Mesendoderm (in vitro differentiated cells): Measurements from ENCODE around the gene HSPB2.

Experiments used
- DNase-seq: peaks from one replicate; pipeline ENCODE4 v3.0.0; 2013
- H2AK5ac ChIP-seq: 2 replicates; pipeline ENCODE4 v1.6.1; 2013; ENCODE audit warnings: low read length, inconsistent platforms
- H2BK120ac ChIP-seq: 2 replicates; pipeline ENCODE4 v1.6.1; 2013; ENCODE audit warnings: low read depth, mild to moderate bottlenecking, low read length, moderate library complexity, mixed read lengths
- H2BK15ac ChIP-seq: replicated peaks from 2 replicates; pipeline ENCODE4 v1.6.1; 2013; ENCODE audit warnings: low read depth, mild to moderate bottlenecking, moderate library complexity
- H2BK5ac ChIP-seq: 2 replicates; pipeline ENCODE4 v1.6.1; 2013; ENCODE audit warnings: low read length, inconsistent platforms
- H3K18ac ChIP-seq: 2 replicates; pipeline ENCODE4 v1.6.1; 2013; ENCODE audit warnings: mild to moderate bottlenecking, low read length, mixed read lengths
- H3K23ac ChIP-seq: one replicate; pipeline ENCODE4 v1.6.1; 2013; ENCODE audit warnings: low read length
- H3K27ac ChIP-seq: 2 replicates; pipeline ENCODE4 v1.5.1; 2013; ENCODE audit warnings: low read depth, mild to moderate bottlenecking, inconsistent platforms, low read length, moderate library complexity
- H3K27me3 ChIP-seq: 2 replicates; pipeline ENCODE4 v1.6.1; 2013; ENCODE audit warnings: low read length, control low read depth, mild to moderate bottlenecking, inconsistent platforms; ENCODE audit not compliant: insufficient read depth, poor library complexity
- H3K36me3 ChIP-seq: 2 replicates; pipeline ENCODE4 v1.6.1; 2013; ENCODE audit warnings: low read length, inconsistent platforms; ENCODE audit not compliant: control insufficient read depth, insufficient read depth
- H3K4ac ChIP-seq: one replicate; pipeline ENCODE4 v1.6.1; 2013; ENCODE audit warnings: low read depth, mild to moderate bottlenecking, low read length, moderate library complexity
- H3K4me1 ChIP-seq: 2 replicates; pipeline ENCODE4 v1.6.1; 2013; ENCODE audit warnings: low read depth, low read length, inconsistent platforms; ENCODE audit not compliant: control insufficient read depth
- H3K4me2 ChIP-seq: 2 replicates; pipeline ENCODE4 v1.6.1; 2013; ENCODE audit warnings: low read length
- H3K4me3 ChIP-seq: 2 replicates; pipeline ENCODE4 v1.5.1; 2013; ENCODE audit warnings: mild to moderate bottlenecking, low read length
- H3K56ac ChIP-seq: one replicate; pipeline ENCODE4 v1.6.1; 2013; ENCODE audit warnings: low read length
- H3K79me1 ChIP-seq: 2 replicates; pipeline ENCODE4 v1.6.1; 2013; ENCODE audit warnings: low read length, inconsistent platforms
- H3K79me2 ChIP-seq: 2 replicates; pipeline ENCODE4 v1.6.1; 2013; ENCODE audit warnings: mild to moderate bottlenecking, low read length; ENCODE audit not compliant: control insufficient read depth, insufficient read depth
- H3K9ac ChIP-seq: 2 replicates; pipeline ENCODE4 v1.6.1; 2013; ENCODE audit warnings: low read length, inconsistent platforms
- H4K5ac ChIP-seq: one replicate; pipeline ENCODE4 v1.6.1; 2013; ENCODE audit warnings: low read length
- H4K8ac ChIP-seq: one replicate; pipeline ENCODE4 v1.6.1; 2013; ENCODE audit warnings: low read depth, mild to moderate bottlenecking, control low read depth, low read length, moderate library complexity
- WGBS: extraction: QIAGEN DNeasy Blood & Tissue Kit; methylation state at CpG from one replicate; pipeline ENCODE4 v1.1.7; 2013; ENCODE audit warnings: low lambda C conversion rate, missing lambda C conversion rate; ENCODE audit not compliant: insufficient coverage; ENCODE audit errors: extremely low coverage; 5-methylcytosine and 5-hydroxymethylcytosine counted together

HSPB2 gene

GRCh38 chr11:111922803-111923202, 10.3 kb downstream of the HSPB2 start:
- Histone ChIP-seq H3K4me2 (no peak overlapping the region), H3K18ac (no peak overlapping the region), H2BK5ac (no peak overlapping the region), H3K23ac (no peak overlapping the region), H2AK5ac (no peak overlapping the region), H2BK15ac (no peak overlapping the region), H3K36me3 (no peaks in the 10 kb centered on the region), H3K27ac (no peak overlapping the region), H3K4me1 (peaks cover 2% of the 10 kb centered on the region), H3K79me1 (no peaks in the 10 kb centered on the region), H3K4ac (no peak overlapping the region), H3K56ac (no peak overlapping the region), H2BK120ac (no peak overlapping the region), H4K8ac (no peak overlapping the region), H3K9ac (no peak overlapping the region), H3K79me2 (no peaks in the 10 kb centered on the region), H4K5ac (no peak overlapping the region), H3K4me3 (no peak overlapping the region), H3K27me3 (no peaks in the 10 kb centered on the region)
- WGBS, result no CpG with 5 or more reads among the region's 2 CpGs
- DNase-seq, result no peak

GRCh38 chr11:111923351-111923788, 10.8 kb downstream of the HSPB2 start:
- WGBS, result no CpG with 5 or more reads among the region's 5 CpGs
- Histone ChIP-seq H3K36me3 (no peaks in the 10 kb centered on the region), H3K27ac (no peak overlapping the region), H3K4me1 (peaks cover 2% of the 10 kb centered on the region), H3K4ac (peak overlapping the region; percentile 22), H2BK5ac (no peak overlapping the region), H3K23ac (no peak overlapping the region), H3K18ac (no peak overlapping the region), H3K9ac (no peak overlapping the region), H3K79me1 (no peaks in the 10 kb centered on the region), H4K5ac (no peak overlapping the region), H3K4me2 (no peak overlapping the region), H3K56ac (no peak overlapping the region), H2AK5ac (no peak overlapping the region), H4K8ac (peak overlapping the region; percentile 15), H3K27me3 (no peaks in the 10 kb centered on the region), H3K79me2 (no peaks in the 10 kb centered on the region), H3K4me3 (no peak overlapping the region), H2BK15ac (no peak overlapping the region), H2BK120ac (no peak overlapping the region)
- DNase-seq, result peak; percentile 49

GRCh38 chr11:111923951-111924350, 11.4 kb downstream of the HSPB2 start:
- DNase-seq, result no peak
- H3K4me2 ChIP-seq, result no peak overlapping the region
- no peak overlapping the region for H2AK5ac ChIP-seq
- no peak overlapping the region for H3K4me3 ChIP-seq
- peak overlapping the region; percentile 22 for H3K4ac ChIP-seq
- H3K79me1 ChIP-seq, result no peaks in the 10 kb centered on the region
- H3K18ac ChIP-seq, result no peak overlapping the region
- H4K5ac ChIP-seq, result no peak overlapping the region
- no peaks in the 10 kb centered on the region for H3K79me2 ChIP-seq
- no peaks in the 10 kb centered on the region for H3K27me3 ChIP-seq
- peak overlapping the region; percentile 59 for H3K56ac ChIP-seq
- peak overlapping the region; percentile 8 for H4K8ac ChIP-seq
- no peak overlapping the region for H2BK120ac ChIP-seq
- peaks cover 2% of the 10 kb centered on the region for H3K4me1 ChIP-seq
- H2BK5ac ChIP-seq, result no peak overlapping the region
- H2BK15ac ChIP-seq, result no peak overlapping the region
- H3K23ac ChIP-seq, result no peak overlapping the region
- H3K9ac ChIP-seq, result no peak overlapping the region
- H3K36me3 ChIP-seq, result no peaks in the 10 kb centered on the region
- H3K27ac ChIP-seq, result no peak overlapping the region

- no peak for DNase-seq
- peak overlapping the region; percentile 77 for H3K56ac ChIP-seq
- H3K18ac ChIP-seq, result no peak overlapping the region
- H4K5ac ChIP-seq, result no peak overlapping the region
- no peak overlapping the region for H3K9ac ChIP-seq
- H2BK5ac ChIP-seq, result no peak overlapping the region
- no peak overlapping the region for H3K4ac ChIP-seq
- no peaks in the 10 kb centered on the region for H3K79me2 ChIP-seq
- peaks cover 2% of the 10 kb centered on the region for H3K4me1 ChIP-seq
- H3K36me3 ChIP-seq, result no peaks in the 10 kb centered on the region
- H3K79me1 ChIP-seq, result no peaks in the 10 kb centered on the region
- WGBS, result no CpG with 5 or more reads among the region's 16 CpGs
- H2BK120ac ChIP-seq, result no peak overlapping the region
- no peak overlapping the region for H2AK5ac ChIP-seq
- H4K8ac ChIP-seq, result peak overlapping the region; percentile 14
- no peak overlapping the region for H3K4me3 ChIP-seq
- H2BK15ac ChIP-seq, result no peak overlapping the region
- H3K27ac ChIP-seq, result no peak overlapping the region
- H3K4me2 ChIP-seq, result no peak overlapping the region
- no peak overlapping the region for H3K23ac ChIP-seq
- H3K27me3 ChIP-seq, result no peaks in the 10 kb centered on the region
These were observed 13.4 kb downstream of the HSPB2 start for GRCh38 chr11:111925953-111926352.

- H3K36me3 ChIP-seq, result no peaks in the 10 kb centered on the region
- peak overlapping the region; percentile 67 for H3K4me2 ChIP-seq
- H4K5ac ChIP-seq, result no peak overlapping the region
- no peak overlapping the region for H2BK120ac ChIP-seq
- H2AK5ac ChIP-seq, result no peak overlapping the region
- H3K9ac ChIP-seq, result peak overlapping the region; percentile 62
- no peak overlapping the region for H2BK15ac ChIP-seq
- peak overlapping the region; percentile 14 for H4K8ac ChIP-seq
- H3K79me1 ChIP-seq, result no peaks in the 10 kb centered on the region
- H3K79me2 ChIP-seq, result no peaks in the 10 kb centered on the region
- H3K27ac ChIP-seq, result no peak overlapping the region
- no peak overlapping the region for H2BK5ac ChIP-seq
- H3K27me3 ChIP-seq, result no peaks in the 10 kb centered on the region
- peaks cover 2% of the 10 kb centered on the region for H3K4me1 ChIP-seq
- peak overlapping the region; percentile 60 for H3K4ac ChIP-seq
- peak; percentile 99 for DNase-seq
- H3K18ac ChIP-seq, result no peak overlapping the region
- peak overlapping the region; percentile 13 for H3K4me3 ChIP-seq
- H3K23ac ChIP-seq, result no peak overlapping the region
- H3K56ac ChIP-seq, result peak overlapping the region; percentile 77
- no CpG with 5 or more reads among the region's 47 CpGs for WGBS
These were observed 14.2 kb downstream of the HSPB2 start for GRCh38 chr11:111926505-111927391.
